GM12878 (cell line): ENCODE results near the gene BRSK2. TPM values are rescaled to one million over a fixed set of nuclear protein-coding genes. Genes with fewer than 3 reads are reported as not detected.

Experiments used
- ATAC-seq: fragments of 200-7000 bp; cut with Tn5 transposase; 3 replicates; pipeline ENCODE4 v1.9.1; 2020; ENCODE audit warnings: mild to moderate bottlenecking, moderate library complexity
- BruUV-seq: library from RNA; stranded (reverse); fragments of 400-500 nt; replicated peaks from 2 replicates; lab custom pipeline; 2021; lab: Mats Ljungman, UMichigan
- CTCF ChIA-PET: fragments of 300-600 bp; sonication (Branson Sonifier 250); formaldehyde crosslinking; extraction: SDS; loops from one replicate; lab custom pipeline; 2021; ENCODE audit warnings: inconsistent platforms; lab: Yijun Ruan, JAX
- POLR2A ChIA-PET: fragments of 350-600 bp; formaldehyde crosslinking; extraction: SDS; loops from one replicate; lab custom pipeline; 2021; ENCODE audit warnings: inconsistent platforms; lab: Charles Lee
- RAD21 ChIA-PET: fragments of 300-600 bp; sonication (Branson Sonifier 250); formaldehyde crosslinking; loops from one replicate; lab custom pipeline; 2023; ENCODE audit warnings: antibody characterized with exemption; ENCODE audit not compliant: unreplicated experiment; lab: Charles Lee
- SMC1A ChIA-PET: fragments of 300-600 bp; sonication (Branson Sonifier 250); formaldehyde crosslinking; loops from one replicate; lab custom pipeline; 2023; ENCODE audit not compliant: unreplicated experiment, uncharacterized antibody; lab: Charles Lee
- DNase-seq: peaks from one replicate; pipeline ENCODE4 v3.0.0-alpha.2; 2011; ENCODE audit warnings: low read depth, low spot score
- FAIRE-seq: peaks from 3 replicates; lab custom pipeline; 2011; peaks lifted over from hg19 to GRCh38; lab: Jason Lieb, UNC
- H2AFZ ChIP-seq: 2 replicates; pipeline ENCODE4 v1.6.0; 2011; ENCODE audit warnings: low read depth, low read length, control low read depth; ENCODE audit not compliant: control insufficient read depth
- H3K27ac ChIP-seq: 2 replicates; pipeline ENCODE4 v1.5.1; 2011; ENCODE audit warnings: control low read depth; ENCODE audit not compliant: control insufficient read depth, insufficient read depth
- H3K27me3 ChIP-seq, 2 experiments: replicated peaks in 1 of 2; 2 replicates each; pipeline versions ENCODE4 v1.6.0 to v1.6.1; 2011; ENCODE audit warnings: low read length in 1 of 2; ENCODE audit not compliant: control insufficient read depth in 2 of 2, insufficient read depth in 2 of 2
- H3K36me3 ChIP-seq, 2 experiments: 2 replicates each; pipeline ENCODE4 v1.5.1; 2011; ENCODE audit warnings: low read length in 1 of 2; ENCODE audit not compliant: control insufficient read depth in 2 of 2, insufficient read depth in 2 of 2
- H3K4me1 ChIP-seq: 2 replicates; pipeline ENCODE4 v1.6.1; 2011; ENCODE audit warnings: mild to moderate bottlenecking, low read length, moderate library complexity, mixed read lengths; ENCODE audit not compliant: control insufficient read depth, insufficient read depth
- H3K4me2 ChIP-seq: 2 replicates; pipeline ENCODE4 v1.6.0; 2011; ENCODE audit warnings: control low read depth; ENCODE audit not compliant: control insufficient read depth, insufficient read depth
- H3K4me3 ChIP-seq: fragments of 200-600 bp; sonication (generic); 2 replicates; pipeline ENCODE4 v1.5.1; 2016
- H3K79me2 ChIP-seq: 2 replicates; pipeline ENCODE4 v1.6.0; 2011; ENCODE audit warnings: low read length; ENCODE audit not compliant: control insufficient read depth, insufficient read depth
- H3K9ac ChIP-seq: 2 replicates; pipeline ENCODE4 v1.8.0; 2011; ENCODE audit warnings: low read length, control low read depth, mixed read lengths; ENCODE audit not compliant: control insufficient read depth, insufficient read depth
- H3K9me3 ChIP-seq: replicated peaks from 3 replicates; pipeline ENCODE4 v1.5.1; 2011; ENCODE audit warnings: mild to moderate bottlenecking, low read length; ENCODE audit not compliant: control insufficient read depth, insufficient read depth
- H4K20me1 ChIP-seq: 2 replicates; pipeline ENCODE4 v1.6.0; 2011; ENCODE audit not compliant: control insufficient read depth, insufficient read depth
- ATF2 ChIP-seq: IDR thresholded peaks from 2 replicates; pipeline ENCODE4 v1.6.1; 2012; ENCODE audit warnings: low read length, inconsistent platforms
- IRF3 ChIP-seq: fragments of 450-650 bp; IDR thresholded peaks from 2 replicates; pipeline ENCODE4 v1.6.1; 2014; ENCODE audit warnings: mild to moderate bottlenecking
- PRDM15 ChIP-seq: fragments of 450-650 bp; formaldehyde crosslinking; IDR thresholded peaks from 2 replicates; pipeline ENCODE4 v1.4.0; 2020; ENCODE audit warnings: mild to moderate bottlenecking, moderate library complexity
- WGBS: methylation state at CpG from one replicate; pipeline ENCODE4 v1.1.6; 2016; ENCODE audit warnings: low lambda C conversion rate; ENCODE audit not compliant: insufficient replicate concordance, insufficient coverage; ENCODE audit errors: missing lambda C conversion rate; 5-methylcytosine and 5-hydroxymethylcytosine counted together
- in situ Hi-C: fragments of 300-500 bp; cut with MboI; formaldehyde crosslinking; loops from 9 replicates; pipeline ENCODE4 v1.14.3; 2018; ENCODE audit warnings: mixed read lengths
- intact Hi-C: fragments of 100-400 bp; cut with micrococcal nuclease; formaldehyde crosslinking; loops from one replicate; pipeline ENCODE4 v1.14.2; 2022; ENCODE audit not compliant: unreplicated experiment
- polyA plus RNA-seq, 11 experiments: library from polyadenylated mRNA; depleted of rRNA in 4 of 11; unstranded in 6 of 11; stranded (reverse) in 5 of 11; fragments of >200 nt; fragmentation: Nextera tagmentation in 4 of 11; fragmentation: Illumina TruSeq in 1 of 11; extraction: Ambion mirVana in 4 of 11; extraction: Trizol in 1 of 11; gene quantifications; 1 replicate in 1 of 11; 2 replicates in 10 of 11; pipeline versions ENCODE4 v1.2.1 to v1.2.3, GENCODE V29; 2011 to 2016; ENCODE audit warnings: inconsistent platforms in 2 of 11, missing spikeins in 2 of 11, low read depth in 1 of 11
- total RNA-seq, 4 experiments: library from RNA; depleted of rRNA in 3 of 4; stranded (reverse); fragments of >200 nt in 3 of 4; fragmentation: Illumina TruSeq in 1 of 4; extraction: Trizol in 1 of 4; gene quantifications; 2 replicates each; pipeline versions ENCODE4 v1.2.1 to v1.2.3, GENCODE V29; 2013 to 2021

BRSK2 gene
- total and polyA plus RNA-seq, 10 of the 15 experiments (the other 5 are each of a cell fraction or from before 2014, with no cell fraction given): 0.13 TPM; not detected in 9

DNA sequence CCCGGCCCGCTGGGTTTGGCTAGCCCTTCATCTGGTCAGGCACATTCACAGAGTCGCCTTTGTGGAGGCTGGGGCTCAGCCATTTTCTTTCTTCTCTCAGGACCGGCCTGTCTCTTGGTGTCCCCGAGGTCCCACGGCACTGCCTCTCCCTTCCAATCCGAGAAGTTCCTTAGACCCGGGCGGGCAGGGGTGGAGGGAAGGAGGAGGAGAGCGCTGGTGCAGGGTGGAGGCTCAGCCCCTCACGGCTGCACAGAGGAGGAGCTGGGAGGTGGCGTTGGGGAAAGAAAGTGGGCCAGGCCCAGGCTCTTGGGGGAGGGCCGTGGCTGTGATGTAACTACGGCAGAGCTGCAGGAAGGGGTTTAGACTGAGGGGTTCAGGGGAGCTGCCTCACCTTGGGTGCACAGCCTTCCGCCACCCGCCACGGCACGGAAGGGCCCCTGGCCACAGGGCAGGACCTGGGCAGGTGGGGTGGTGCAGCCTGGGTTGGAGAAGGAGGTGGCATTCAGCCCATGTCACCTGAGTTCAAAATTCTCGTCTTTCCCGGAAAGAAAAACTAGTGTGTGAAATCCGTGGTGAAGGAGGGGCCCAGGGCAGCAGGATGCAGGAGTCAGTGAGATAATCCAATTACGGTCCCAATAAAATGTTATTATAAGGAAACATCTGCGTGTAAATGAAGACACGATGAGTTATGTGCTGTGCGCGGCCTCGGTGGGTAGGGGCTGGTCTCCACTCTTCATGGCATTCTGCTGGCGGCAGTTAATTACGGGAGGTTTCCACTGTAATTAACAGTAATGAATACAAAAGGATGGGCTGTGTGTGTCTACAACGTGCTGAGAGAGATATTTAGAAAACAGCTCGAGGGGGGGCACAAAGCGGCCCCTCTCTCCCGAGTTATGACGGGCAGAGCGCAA lies 1.7 kb downstream of the BRSK2 start:
- H3K27me3 ChIP-seq: peaks cover 6 to 14% of the 10 kb centered on the region in 2 experiments
- H3K4me1 ChIP-seq: no peaks in the 10 kb centered on the region
- ChIA-PET CTCF (no interaction called here), SMC1A (no interaction called here), POLR2A (no interaction called here), RAD21 (no interaction called here)
- no peak overlapping the region for H3K9ac ChIP-seq
- DNase-seq (no peak), ATAC-seq (no peak), FAIRE-seq (no peak)
- no peak overlapping the region for H3K4me2 ChIP-seq
- TF ChIP-seq ATF2 (no peak), PRDM15 (CRISPR knock-in tag) (no peak), IRF3 (no peak)
- H2AFZ ChIP-seq: no peak overlapping the region
- H3K27ac ChIP-seq: no peak overlapping the region
- H3K36me3 ChIP-seq: no peaks in the 10 kb centered on the region
- no peak overlapping the region for H3K4me3 ChIP-seq
- BruUV-seq: no TSS peak
- intact Hi-C loops (no loop called here), in situ Hi-C loops (no loop called here)
- H3K79me2 ChIP-seq: no peaks in the 10 kb centered on the region
- no peaks in the 10 kb centered on the region; the same call in 2 of the 3 replicates for H3K9me3 ChIP-seq
- no peaks in the 10 kb centered on the region for H4K20me1 ChIP-seq
- WGBS: 28% methylated on average over 29 of the region's 35 CpGs
